ENCODE data around the gene DHX35.
"Not testable (repeated sequence)": the region's sequence is repeated elsewhere in the genome, so short reads cannot be mapped to it uniquely, and the experiment has no call there.

The DHX35 gene

GRCh38 chr20:38940644-38941043 is 21.5 kb upstream of the DHX35 start:
- DNase-seq (ENCODE audit: low read depth) = no peak

GRCh38 chr20:38941726-38942389 is 20.3 kb upstream of the DHX35 start:
- no peak for DNase-seq (ENCODE audit: low read depth)

GRCh38 chr20:38945012-38945411 is 17.1 kb upstream of the DHX35 start:
- DNase-seq (ENCODE audit: low read depth) = no peak

GRCh38 chr20:38946836-38947235 is 15.3 kb upstream of the DHX35 start:
- DNase-seq (ENCODE audit: low read depth) = no peak

GRCh38 chr20:38947931-38948362 is 14.2 kb upstream of the DHX35 start:
- no peak for DNase-seq (ENCODE audit: low read depth)

GRCh38 chr20:38950254-38950653 is 11.9 kb upstream of the DHX35 start:
- no peak for DNase-seq (ENCODE audit: low read depth)

GRCh38 chr20:38951611-38952010 is 10.5 kb upstream of the DHX35 start:
- no peak for DNase-seq (ENCODE audit: low read depth)

GRCh38 chr20:38952153-38952552 is 10.0 kb upstream of the DHX35 start:
- DNase-seq (ENCODE audit: low read depth) = no peak

GRCh38 chr20:38953630-38954340 is 8.4 kb upstream of the DHX35 start:
- DNase-seq (ENCODE audit: low read depth) = no peak

- no peak for DNase-seq (ENCODE audit: low read depth)
Measured at GRCh38 chr20:38957235-38957876, 4.8 kb upstream of the DHX35 start.

- no peak for DNase-seq (ENCODE audit: low read depth)
Measured at GRCh38 chr20:38957915-38958485, 4.1 kb upstream of the DHX35 start.

GRCh38 chr20:38960187-38960687 is 1.9 kb upstream of the DHX35 start:
- DNase-seq (ENCODE audit: low read depth) = not testable (repeated sequence)

- peak; percentile 1 for DNase-seq (ENCODE audit: low read depth)
Measured at GRCh38 chr20:38961530-38962043, 557 bp upstream of the DHX35 start.

- no peak for DNase-seq (ENCODE audit: low read depth)
Measured at GRCh38 chr20:38962928-38963401, 821 bp downstream of the DHX35 start.

- no peak for DNase-seq (ENCODE audit: low read depth)
Measured at GRCh38 chr20:38963745-38964144, 1.6 kb downstream of the DHX35 start.

- no peak for DNase-seq (ENCODE audit: low read depth)
Measured at GRCh38 chr20:38965264-38965663, 3.1 kb downstream of the DHX35 start.

GRCh38 chr20:38968090-38968489 is 5.9 kb downstream of the DHX35 start:
- no peak for DNase-seq (ENCODE audit: low read depth)

- DNase-seq (ENCODE audit: low read depth) = no peak
Measured at GRCh38 chr20:38969708-38970107, 7.6 kb downstream of the DHX35 start.

GRCh38 chr20:38970302-38970701 is 8.2 kb downstream of the DHX35 start:
- no peak for DNase-seq (ENCODE audit: low read depth)

GRCh38 chr20:38973107-38973506 is 11.0 kb downstream of the DHX35 start:
- no peak for DNase-seq (ENCODE audit: low read depth)

- no peak for DNase-seq (ENCODE audit: low read depth)
Measured at GRCh38 chr20:38973645-38974044, 11.5 kb downstream of the DHX35 start.

GRCh38 chr20:38975539-38976120 is 13.5 kb downstream of the DHX35 start:
- no peak for DNase-seq (ENCODE audit: low read depth)
